IMR-90 (cell line): Measurements from ENCODE around the gene EFCAB8. TPM values are rescaled to one million over a fixed set of nuclear protein-coding genes. Genes with fewer than 3 reads are reported as not detected.
A peak's percentile ranks its signal among the peaks of the same experiment; 100 is the strongest.

ENCODE experiments used
- ATAC-seq: fragments of 200-7000 bp; cut with Tn5 transposase; 2 replicates; pipeline ENCODE4 v1.9.1; 2020; ENCODE audit warnings: low read depth, mild to moderate bottlenecking, moderate library complexity
- BruUV-seq: library from RNA; stranded (reverse); fragments of 400-500 nt; replicated peaks from 2 replicates; lab custom pipeline; 2021; lab: Mats Ljungman, UMichigan
- CTCF ChIA-PET: fragments of 300-600 bp; formaldehyde crosslinking; extraction: SDS; loops from one replicate; lab custom pipeline; 2021; ENCODE audit warnings: antibody characterized with exemption; lab: Yijun Ruan, JAX
- POLR2A ChIA-PET: fragments of 300-600 bp; sonication (Branson Sonifier 250); formaldehyde crosslinking; loops from one replicate; lab custom pipeline; 2022; ENCODE audit warnings: antibody characterized with exemption; ENCODE audit not compliant: unreplicated experiment; lab: Charles Lee
- DNase-seq: peaks from one replicate; pipeline ENCODE4 v3.0.0; 2013
- H2AFZ ChIP-seq: replicated peaks from 2 replicates; pipeline ENCODE3; 2013; ENCODE audit warnings: low read length, mild to moderate bottlenecking; ENCODE audit not compliant: poor library complexity
- H2AK5ac ChIP-seq: 2 replicates; pipeline ENCODE4 v1.6.1; 2013; ENCODE audit warnings: low read depth, low read length, inconsistent platforms
- H2AK9ac ChIP-seq: replicated peaks from 2 replicates; pipeline ENCODE3; 2013; ENCODE audit warnings: mild to moderate bottlenecking, low read depth, low read length, moderate library complexity; ENCODE audit not compliant: poor library complexity
- H2BK120ac ChIP-seq: 2 replicates; pipeline ENCODE4 v1.6.1; 2013; ENCODE audit warnings: low read depth, low read length, inconsistent platforms
- H2BK15ac ChIP-seq: 3 replicates; pipeline ENCODE4 v1.6.1; 2013; ENCODE audit warnings: low read depth, low read length, inconsistent platforms
- H2BK20ac ChIP-seq: 2 replicates; pipeline ENCODE4 v1.6.1; 2013; ENCODE audit warnings: low read depth, mild to moderate bottlenecking, inconsistent platforms, low read length, moderate library complexity
- H2BK5ac ChIP-seq: 2 replicates; pipeline ENCODE4 v1.6.1; 2013; ENCODE audit warnings: mild to moderate bottlenecking, low read depth, low read length, inconsistent platforms; ENCODE audit not compliant: poor library complexity, severe bottlenecking
- H3K14ac ChIP-seq: replicated peaks from 2 replicates; pipeline ENCODE4 v1.6.1; 2013; ENCODE audit warnings: low read depth, low read length, inconsistent platforms
- H3K18ac ChIP-seq: 2 replicates; pipeline ENCODE4 v1.6.1; 2013; ENCODE audit warnings: low read depth, low read length, control low read depth
- H3K23ac ChIP-seq: 2 replicates; pipeline ENCODE4 v1.6.1; 2013; ENCODE audit warnings: low read depth, low read length, inconsistent platforms
- H3K27ac ChIP-seq: 2 replicates; pipeline ENCODE4 v1.5.1; 2013; ENCODE audit warnings: mild to moderate bottlenecking, control low read depth, low read length; ENCODE audit not compliant: insufficient read depth
- H3K27me3 ChIP-seq: 2 replicates; pipeline ENCODE4 v1.6.1; 2013; ENCODE audit warnings: low read length; ENCODE audit not compliant: control insufficient read depth, insufficient read depth
- H3K36me3 ChIP-seq: 2 replicates; pipeline ENCODE4 v1.6.1; 2013; ENCODE audit warnings: low read length, mixed read lengths; ENCODE audit not compliant: control insufficient read depth, insufficient read depth
- H3K4ac ChIP-seq: 2 replicates; pipeline ENCODE4 v1.6.1; 2013; ENCODE audit warnings: low read depth, low read length, inconsistent platforms
- H3K4me1 ChIP-seq: 2 replicates; pipeline ENCODE4 v1.6.1; 2013; ENCODE audit warnings: low read length, mixed read lengths; ENCODE audit not compliant: control insufficient read depth, insufficient read depth
- H3K4me2 ChIP-seq: 2 replicates; pipeline ENCODE4 v1.6.1; 2013; ENCODE audit warnings: low read depth, mild to moderate bottlenecking, control low read depth, low read length, moderate library complexity
- H3K4me3 ChIP-seq: 2 replicates; pipeline ENCODE4 v1.5.1; 2013; ENCODE audit warnings: low read depth, mild to moderate bottlenecking, control low read depth, low read length, moderate library complexity; ENCODE audit not compliant: insufficient read depth
- H3K56ac ChIP-seq: 2 replicates; pipeline ENCODE4 v1.6.1; 2013; ENCODE audit warnings: low read length, inconsistent platforms; ENCODE audit not compliant: insufficient read depth; ENCODE audit errors: extremely low read depth
- H3K79me1 ChIP-seq, 2 experiments: 2 replicates each; pipeline ENCODE4 v1.6.1; 2013; ENCODE audit warnings: low read length in 2 of 2, inconsistent platforms in 1 of 2, low read depth in 1 of 2
- H3K9ac ChIP-seq: 2 replicates; pipeline ENCODE4 v1.6.1; 2013; ENCODE audit warnings: low read depth, low read length, control low read depth
- H3K9me1 ChIP-seq: 2 replicates; pipeline ENCODE4 v1.6.1; 2013; ENCODE audit warnings: low read length, inconsistent platforms; ENCODE audit not compliant: insufficient read depth
- H3K9me3 ChIP-seq: 2 replicates; pipeline ENCODE4 v1.6.1; 2013; ENCODE audit warnings: low read length; ENCODE audit not compliant: control insufficient read depth, insufficient read depth
- H4K20me1 ChIP-seq: 2 replicates; pipeline ENCODE4 v1.6.1; 2013; ENCODE audit warnings: low read length, inconsistent platforms; ENCODE audit not compliant: insufficient read depth
- H4K5ac ChIP-seq: 2 replicates; pipeline ENCODE4 v1.6.1; 2013; ENCODE audit warnings: mild to moderate bottlenecking, low read depth, low read length, control low read depth
- H4K8ac ChIP-seq, 2 experiments: 2 replicates each; pipeline ENCODE4 v1.6.1; 2013; ENCODE audit warnings: low read depth in 2 of 2, low read length in 2 of 2, control low read depth in 1 of 2, inconsistent platforms in 1 of 2
- H4K91ac ChIP-seq: 2 replicates; pipeline ENCODE4 v1.6.1; 2013; ENCODE audit warnings: low read depth, low read length, inconsistent platforms; ENCODE audit not compliant: insufficient read depth
- MAFK ChIP-seq: IDR thresholded peaks from 2 replicates; pipeline ENCODE4 v1.6.1; 2012; ENCODE audit warnings: low read depth, low read length, improper control_type of control experiment
- MXI1 ChIP-seq: IDR thresholded peaks from 2 replicates; pipeline ENCODE4 v1.6.1; 2012; ENCODE audit warnings: low read depth, mild to moderate bottlenecking, low read length, moderate library complexity, borderline replicate concordance
- POLR2A ChIP-seq: IDR thresholded peaks from 2 replicates; pipeline ENCODE4 v1.6.1; 2012; ENCODE audit warnings: mild to moderate bottlenecking, low read depth, low read length
- RAD21 ChIP-seq: IDR thresholded peaks from 2 replicates; pipeline ENCODE4 v1.6.1; 2012; ENCODE audit warnings: low read length, improper control_type of control experiment
- whole genome bisulfite sequencing, 2 experiments: methylation state at CpG; one replicate each; pipeline versions ENCODE4 v1.1.5 to v1.1.7; 2013; ENCODE audit warnings: missing lambda C conversion rate in 2 of 2; ENCODE audit not compliant: insufficient read length in 1 of 2; ENCODE audit errors: extremely low coverage in 2 of 2; 5-methylcytosine and 5-hydroxymethylcytosine counted together
- dilution Hi-C: fragments of 300-500 bp; cut with HindIII; formaldehyde crosslinking; loops from one replicate; pipeline ENCODE4 v1.14.3; 2018; ENCODE audit warnings: low sequenced_read_pairs; ENCODE audit not compliant: unreplicated experiment
- in situ Hi-C: fragments of 300-500 bp; cut with MboI; formaldehyde crosslinking; loops from 3 replicates; pipeline ENCODE4 v1.14.3; 2019; ENCODE audit warnings: low sequenced_read_pairs, inconsistent platforms, mixed read lengths
- intact Hi-C: fragments of 100-400 bp; cut with micrococcal nuclease; formaldehyde crosslinking; loops from 2 replicates; pipeline ENCODE4 v1.10.0; 2022
- polyA plus RNA-seq, 3 experiments: library from polyadenylated mRNA; depleted of rRNA; stranded (reverse); fragments of >200 nt; gene quantifications; 2 replicates each; pipeline ENCODE4 v1.2.3, GENCODE V29; 2012; ENCODE audit warnings: low replicate concordance in 1 of 3
- total RNA-seq: library from RNA; depleted of rRNA; stranded (reverse); fragments of >200 nt; gene quantifications from 2 replicates; pipeline ENCODE4 v1.2.3, GENCODE V29; 2012
- TF ChIP-seq, protein P1 (sequence below): fragments of 150-350 bp; IDR thresholded peaks from 2 replicates; pipeline ENCODE4 v1.6.1; 2017; ENCODE audit warnings: mild to moderate bottlenecking, antibody characterized with exemption, low read length, low read depth
- TF ChIP-seq, protein P2 (sequence below): fragments of 150-350 bp; IDR thresholded peaks from 2 replicates; pipeline ENCODE4 v1.6.1; 2016; ENCODE audit warnings: low read depth, mild to moderate bottlenecking, low read length, moderate library complexity, borderline replicate concordance
- TF ChIP-seq, protein P3 (sequence below): conservative IDR thresholded peaks from 2 replicates; pipeline ENCODE4 v1.5.1; 2012; ENCODE audit warnings: mild to moderate bottlenecking, low read depth, low read length, improper control_type of control experiment

EFCAB8 gene
- total and polyA plus RNA-seq, 2 of the 4 experiments (the other 2 are of a cell fraction): not detected

DNA sequence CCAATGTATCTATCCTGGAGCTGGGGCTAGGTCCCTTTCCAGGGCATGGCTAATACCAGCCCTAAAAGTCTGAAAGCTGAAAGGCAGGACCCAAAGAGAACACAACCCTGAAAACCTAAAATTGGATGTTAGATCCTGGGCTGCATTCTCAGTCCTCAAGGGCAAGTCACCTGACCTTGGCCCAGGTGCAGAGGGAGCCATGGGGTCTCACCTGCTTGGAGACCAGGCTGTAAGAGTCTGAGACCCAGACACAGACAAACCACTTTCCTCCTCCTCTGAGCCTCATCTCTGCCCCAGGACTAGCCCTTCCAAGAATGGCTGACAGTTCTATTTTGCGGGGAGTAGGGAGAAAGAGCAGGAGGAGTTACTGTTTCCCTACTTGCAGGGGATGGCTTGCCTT lies 60.0 kb downstream of the EFCAB8 start:
- no peak overlapping the region for H4K8ac ChIP-seq
- peaks cover 6% of the 10 kb centered on the region for H3K27me3 ChIP-seq
- DNase-seq: no peak
- H3K56ac ChIP-seq: no peak overlapping the region
- H2BK5ac ChIP-seq: no peak overlapping the region
- TF ChIP-seq, protein P1, sequence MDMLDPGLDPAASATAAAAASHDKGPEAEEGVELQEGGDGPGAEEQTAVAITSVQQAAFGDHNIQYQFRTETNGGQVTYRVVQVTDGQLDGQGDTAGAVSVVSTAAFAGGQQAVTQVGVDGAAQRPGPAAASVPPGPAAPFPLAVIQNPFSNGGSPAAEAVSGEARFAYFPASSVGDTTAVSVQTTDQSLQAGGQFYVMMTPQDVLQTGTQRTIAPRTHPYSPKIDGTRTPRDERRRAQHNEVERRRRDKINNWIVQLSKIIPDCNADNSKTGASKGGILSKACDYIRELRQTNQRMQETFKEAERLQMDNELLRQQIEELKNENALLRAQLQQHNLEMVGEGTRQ: no peak
- TF ChIP-seq RAD21 (no peak), POLR2A (no peak), MAFK (no peak), MXI1 (no peak)
- TF ChIP-seq, protein P2, sequence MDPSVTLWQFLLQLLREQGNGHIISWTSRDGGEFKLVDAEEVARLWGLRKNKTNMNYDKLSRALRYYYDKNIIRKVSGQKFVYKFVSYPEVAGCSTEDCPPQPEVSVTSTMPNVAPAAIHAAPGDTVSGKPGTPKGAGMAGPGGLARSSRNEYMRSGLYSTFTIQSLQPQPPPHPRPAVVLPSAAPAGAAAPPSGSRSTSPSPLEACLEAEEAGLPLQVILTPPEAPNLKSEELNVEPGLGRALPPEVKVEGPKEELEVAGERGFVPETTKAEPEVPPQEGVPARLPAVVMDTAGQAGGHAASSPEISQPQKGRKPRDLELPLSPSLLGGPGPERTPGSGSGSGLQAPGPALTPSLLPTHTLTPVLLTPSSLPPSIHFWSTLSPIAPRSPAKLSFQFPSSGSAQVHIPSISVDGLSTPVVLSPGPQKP: no peak
- TF ChIP-seq, protein P3, sequence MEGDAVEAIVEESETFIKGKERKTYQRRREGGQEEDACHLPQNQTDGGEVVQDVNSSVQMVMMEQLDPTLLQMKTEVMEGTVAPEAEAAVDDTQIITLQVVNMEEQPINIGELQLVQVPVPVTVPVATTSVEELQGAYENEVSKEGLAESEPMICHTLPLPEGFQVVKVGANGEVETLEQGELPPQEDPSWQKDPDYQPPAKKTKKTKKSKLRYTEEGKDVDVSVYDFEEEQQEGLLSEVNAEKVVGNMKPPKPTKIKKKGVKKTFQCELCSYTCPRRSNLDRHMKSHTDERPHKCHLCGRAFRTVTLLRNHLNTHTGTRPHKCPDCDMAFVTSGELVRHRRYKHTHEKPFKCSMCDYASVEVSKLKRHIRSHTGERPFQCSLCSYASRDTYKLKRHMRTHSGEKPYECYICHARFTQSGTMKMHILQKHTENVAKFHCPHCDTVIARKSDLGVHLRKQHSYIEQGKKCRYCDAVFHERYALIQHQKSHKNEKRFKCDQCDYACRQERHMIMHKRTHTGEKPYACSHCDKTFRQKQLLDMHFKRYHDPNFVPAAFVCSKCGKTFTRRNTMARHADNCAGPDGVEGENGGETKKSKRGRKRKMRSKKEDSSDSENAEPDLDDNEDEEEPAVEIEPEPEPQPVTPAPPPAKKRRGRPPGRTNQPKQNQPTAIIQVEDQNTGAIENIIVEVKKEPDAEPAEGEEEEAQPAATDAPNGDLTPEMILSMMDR: no peak
- in situ Hi-C loops: loop anchor here (10.0 kb wide), 1 partner anchor 386 kb away; no protein-coding TSS in a partner anchor
- no peak overlapping the region for H3K4me2 ChIP-seq
- CTCF ChIA-PET: no interaction called here
- H3K79me1 ChIP-seq: no peaks in the 10 kb centered on the region
- H3K23ac ChIP-seq: no peak overlapping the region
- dilution Hi-C loops: no loop called here
- H3K36me3 ChIP-seq: no peaks in the 10 kb centered on the region
- H3K27ac ChIP-seq: no peak overlapping the region
- H3K9me3 ChIP-seq: peaks cover 4% of the 10 kb centered on the region; the same call in 1 of the 2 replicates
- H4K20me1 ChIP-seq: no peaks in the 10 kb centered on the region
- WGBS, 2 experiments: no CpG with 5 or more reads among the region's 1 CpG
- H2BK20ac ChIP-seq: no peak overlapping the region
- no peak overlapping the region for H2BK15ac ChIP-seq
- H3K9ac ChIP-seq: no peak overlapping the region
- no peak overlapping the region for H3K4ac ChIP-seq
- H2AK5ac ChIP-seq: no peak overlapping the region
- ATAC-seq: no peak
- no peaks in the 10 kb centered on the region for H3K4me1 ChIP-seq
- H4K5ac ChIP-seq: no peak overlapping the region
- no peaks in the 10 kb centered on the region for H3K9me1 ChIP-seq
- no peak overlapping the region for H2AK9ac ChIP-seq
- intact Hi-C loops: no loop called here
- H3K18ac ChIP-seq: no peak overlapping the region
- H2BK120ac ChIP-seq: no peak overlapping the region
- no peak overlapping the region for H3K14ac ChIP-seq
- H4K91ac ChIP-seq: no peak overlapping the region
- H2AFZ ChIP-seq: peak overlapping the region; percentile 14
- H3K4me3 ChIP-seq: no peak overlapping the region
- no TSS peak for BruUV-seq
- POLR2A ChIA-PET: no interaction called here
